ENCODE measurements around the gene CC2D2B.
"Not testable (repeated sequence)": the region's sequence is repeated elsewhere in the genome, so short reads cannot be mapped to it uniquely, and the experiment has no call there.

Gene CC2D2B

GRCh38 chr10:96023168-96023567 is 115.4 kb downstream of the CC2D2B start:
- no peak for DNase-seq (ENCODE audit: low read depth)

- DNase-seq (ENCODE audit: low read depth) = peak; percentile 39
These were observed 117.8 kb downstream of the CC2D2B start for GRCh38 chr10:96025566-96025965.

GRCh38 chr10:96034625-96035024 is 126.8 kb downstream of the CC2D2B start:
- no peak for DNase-seq (ENCODE audit: low read depth)

- DNase-seq (ENCODE audit: low read depth) = no peak
These were observed 131.0 kb downstream of the CC2D2B start for GRCh38 chr10:96038476-96039387.

GRCh38 chr10:96041146-96041545 is 133.4 kb downstream of the CC2D2B start:
- DNase-seq (ENCODE audit: low read depth) = no peak

- peak; percentile 91 for DNase-seq (ENCODE audit: low read depth)
These were observed 135.5 kb downstream of the CC2D2B start, which contains the start of gene CCNJ for GRCh38 chr10:96043033-96043892. Gene CCNJ (plus strand): TSS chr10:96043583. CDS start chr10:96044394, 811 bp downstream.

GRCh38 chr10:96043893-96044715 is 136.3 kb downstream of the CC2D2B start:
- peak; percentile 64 for DNase-seq (ENCODE audit: low read depth)

GRCh38 chr10:96044736-96045135 is 137.0 kb downstream of the CC2D2B start:
- DNase-seq (ENCODE audit: low read depth) = peak; percentile 53

GRCh38 chr10:96046546-96046945 is 138.8 kb downstream of the CC2D2B start:
- no peak for DNase-seq (ENCODE audit: low read depth)

GRCh38 chr10:96047004-96047649 is 139.4 kb downstream of the CC2D2B start:
- peak; percentile 5 for DNase-seq (ENCODE audit: low read depth)

- DNase-seq (ENCODE audit: low read depth) = not testable (repeated sequence)
These were observed 140.2 kb downstream of the CC2D2B start for GRCh38 chr10:96047925-96048324.

- no peak for DNase-seq (ENCODE audit: low read depth)
These were observed 141.6 kb downstream of the CC2D2B start for GRCh38 chr10:96049340-96049739.

GRCh38 chr10:96053985-96054384 is 146.2 kb downstream of the CC2D2B start:
- no peak for DNase-seq (ENCODE audit: low read depth)

- no peak for DNase-seq (ENCODE audit: low read depth)
These were observed 149.0 kb downstream of the CC2D2B start for GRCh38 chr10:96056787-96057186.

GRCh38 chr10:96061232-96061631 is 153.5 kb downstream of the CC2D2B start:
- DNase-seq (ENCODE audit: low read depth) = no peak

- peak; percentile 8 for DNase-seq (ENCODE audit: low read depth)
These were observed 164.9 kb downstream of the CC2D2B start for GRCh38 chr10:96072674-96073073.

- DNase-seq (ENCODE audit: low read depth) = peak; percentile 82
These were observed 165.9 kb downstream of the CC2D2B start for GRCh38 chr10:96073722-96074121.

GRCh38 chr10:96074776-96075175 is 167.0 kb downstream of the CC2D2B start:
- DNase-seq (ENCODE audit: low read depth) = no peak

GRCh38 chr10:96075977-96076376 is 168.2 kb downstream of the CC2D2B start:
- no peak for DNase-seq (ENCODE audit: low read depth)

GRCh38 chr10:96077156-96077555 is 169.4 kb downstream of the CC2D2B start:
- no peak for DNase-seq (ENCODE audit: low read depth)

- no peak for DNase-seq (ENCODE audit: low read depth)
These were observed 174.4 kb downstream of the CC2D2B start for GRCh38 chr10:96082153-96082552.
